ENCODE measurements around the gene TMIGD1. TPM values are rescaled to one million over a fixed set of nuclear protein-coding genes. Genes with fewer than 3 reads are reported as not detected.

Gene TMIGD1
- total and polyA plus RNA-seq, 2 donors (not counting 3 experiments of a cell fraction or from before 2014, with no cell fraction given) = not detected

- no peaks in the 10 kb centered on the region for H3K9me1 ChIP-seq (replicated peaks; ENCODE audit: control insufficient read depth, extremely low read depth, insufficient read depth, low read length)
- intact Hi-C loops (cut with micrococcal nuclease) = no loop called here
- no peak overlapping the region for H2AFZ ChIP-seq (ENCODE audit: low read depth, low read length)
- H3K36me3 ChIP-seq (ENCODE audit: control insufficient read depth in 2 of 2, extremely low read depth in 1 of 2, insufficient read depth in 2 of 2, low read length in 2 of 2) = no peaks in the 10 kb centered on the region
- H3K4me3 ChIP-seq (replicated peaks in 1 of 3; ENCODE audit: insufficient read depth in 1 of 3, low read depth in 1 of 3, low read length in 3 of 3) = no peak overlapping the region
- no peak overlapping the region for H3K4me2 ChIP-seq (ENCODE audit: insufficient read depth, low read length)
- TF ChIP-seq MAX (IDR thresholded peaks at IDR 0.05; ENCODE audit: insufficient read depth, insufficient read length) = no peak
- TF ChIP-seq JUN (IDR thresholded peaks at IDR 0.05; ENCODE audit: borderline replicate concordance, insufficient read depth, insufficient read length, low read depth) = peak; percentile 7
- no peak overlapping the region for H3K27ac ChIP-seq (ENCODE audit: insufficient read depth, low read depth, low read length)
- FAIRE-seq (no peak), DNase-seq (ENCODE audit: low read depth, low spot score) (peak; percentile 40)
- no peaks in the 10 kb centered on the region for H3K4me1 ChIP-seq (ENCODE audit: control insufficient read depth, extremely low read depth, insufficient read depth, low read length)
- dilution Hi-C loops (cut with MboI; ENCODE audit: extremely low pct_ligation_motif_present, low sequenced_read_pairs) = no loop called here
- no peaks in the 10 kb centered on the region for H3K79me2 ChIP-seq (ENCODE audit: control insufficient read depth, insufficient read depth, low read length)
- BruUV-seq (replicated peaks) = no TSS peak
- no peaks in the 10 kb centered on the region for H3K9me3 ChIP-seq (replicated peaks; ENCODE audit: control insufficient read depth, insufficient read depth, low read length)
- POLR2A ChIA-PET = no interaction called here
- H3K27me3 ChIP-seq (ENCODE audit: control insufficient read depth in 2 of 2, insufficient read depth in 2 of 2, low read length in 2 of 2) = peaks cover 0 to 2% of the 10 kb centered on the region in 2 experiments
- CTCF ChIA-PET = interaction anchor here (1.1 to 2.3 kb wide), 4 partner anchors 12 to 18 kb away, joined by 3 to 11 read pairs (median 3); no protein-coding TSS in a partner anchor
- H3K9ac ChIP-seq (replicated peaks; ENCODE audit: extremely low read depth, insufficient read depth, low read length) = no peak overlapping the region
- no peaks in the 10 kb centered on the region for H4K20me1 ChIP-seq (replicated peaks; ENCODE audit: control insufficient read depth, extremely low read depth, insufficient read depth, low read length)
Observed at GRCh38 chr17:30323895-30324319, 9.9 kb downstream of the TMIGD1 start.

GRCh38 chr17:30323262-30323894 lies 10.5 kb downstream of the TMIGD1 start:
- H2AFZ ChIP-seq (ENCODE audit: low read depth, low read length) = no peak overlapping the region
- dilution Hi-C loops (cut with MboI; ENCODE audit: extremely low pct_ligation_motif_present, low sequenced_read_pairs) (no loop called here), intact Hi-C loops (cut with micrococcal nuclease) (no loop called here)
- H3K79me2 ChIP-seq (ENCODE audit: control insufficient read depth, insufficient read depth, low read length) = no peaks in the 10 kb centered on the region
- H3K36me3 ChIP-seq (ENCODE audit: control insufficient read depth in 2 of 2, extremely low read depth in 1 of 2, insufficient read depth in 2 of 2, low read length in 2 of 2) = no peaks in the 10 kb centered on the region
- no TSS peak for BruUV-seq (replicated peaks)
- CTCF ChIA-PET = interaction anchor here (0.6 to 2.3 kb wide), 5 partner anchors 13 to 482 kb away, joined by 3 to 11 read pairs (median 3); no protein-coding TSS in a partner anchor
- TF ChIP-seq EZH2 (IDR thresholded peaks at IDR 0.05; ENCODE audit: borderline replicate concordance, low read depth, low read length, severe bottlenecking) (no peak), GATA2 (IDR thresholded peaks at IDR 0.05; ENCODE audit: insufficient read depth, insufficient read length, low read depth, low read length) (no peak), FOS (IDR thresholded peaks at IDR 0.05; ENCODE audit: borderline replicate concordance, insufficient read depth, low read length) (no peak), POLR2AphosphoS5 (IDR thresholded peaks at IDR 0.05; ENCODE audit: insufficient read depth, low read depth, low read length) (no peak), POLR2A (IDR thresholded peaks at IDR 0.05; ENCODE audit: low read depth, low read length) (no peak), JUN (IDR thresholded peaks at IDR 0.05; ENCODE audit: borderline replicate concordance, insufficient read depth, insufficient read length, low read depth) (no peak), MAX (IDR thresholded peaks at IDR 0.05; ENCODE audit: insufficient read depth, insufficient read length) (no peak), MYC (IDR thresholded peaks at IDR 0.05; ENCODE audit: low read depth, low read length) (no peak), CTCF (IDR thresholded peaks at IDR 0.05; ENCODE audit: extremely low read depth in 1 of 2, insufficient read depth in 1 of 2, low read depth in 1 of 2, low read length in 2 of 2) (no peak)
- H3K9me3 ChIP-seq (replicated peaks; ENCODE audit: control insufficient read depth, insufficient read depth, low read length) = no peaks in the 10 kb centered on the region
- no peaks in the 10 kb centered on the region for H3K9me1 ChIP-seq (replicated peaks; ENCODE audit: control insufficient read depth, extremely low read depth, insufficient read depth, low read length)
- POLR2A ChIA-PET = no interaction called here
- no peak overlapping the region for H3K27ac ChIP-seq (ENCODE audit: insufficient read depth, low read depth, low read length)
- H3K9ac ChIP-seq (replicated peaks; ENCODE audit: extremely low read depth, insufficient read depth, low read length) = no peak overlapping the region
- peaks cover 0 to 2% of the 10 kb centered on the region in 2 experiments for H3K27me3 ChIP-seq (ENCODE audit: control insufficient read depth in 2 of 2, insufficient read depth in 2 of 2, low read length in 2 of 2)
- H3K4me2 ChIP-seq (ENCODE audit: insufficient read depth, low read length) = no peak overlapping the region
- FAIRE-seq (no peak), DNase-seq (ENCODE audit: low read depth, low spot score) (no peak)
- H4K20me1 ChIP-seq (replicated peaks; ENCODE audit: control insufficient read depth, extremely low read depth, insufficient read depth, low read length) = no peaks in the 10 kb centered on the region
- no peaks in the 10 kb centered on the region for H3K4me1 ChIP-seq (ENCODE audit: control insufficient read depth, extremely low read depth, insufficient read depth, low read length)
- H3K4me3 ChIP-seq (replicated peaks in 1 of 3; ENCODE audit: insufficient read depth in 1 of 3, low read depth in 1 of 3, low read length in 3 of 3) = no peak overlapping the region
